HepG2 (cell line): ENCODE measurements around the gene CSNK2B. TPM values are rescaled to one million over a fixed set of nuclear protein-coding genes. Genes with fewer than 3 reads are reported as not detected.

Experiments used
- ATAC-seq: fragments of 200-7000 bp; cut with Tn5 transposase; 3 replicates; pipeline ENCODE4 v1.9.1; 2020; ENCODE audit warnings: mild to moderate bottlenecking, moderate library complexity
- BruUV-seq: library from RNA; stranded (reverse); fragments of 400-500 nt; replicated peaks from 2 replicates; lab custom pipeline; 2021; lab: Mats Ljungman, UMichigan
- CTCF ChIA-PET: fragments of 300-600 bp; formaldehyde crosslinking; extraction: SDS; loops from one replicate; lab custom pipeline; 2021; ENCODE audit warnings: low total read pairs, inconsistent platforms, low intra/inter-chr PET ratio; lab: Yijun Ruan, JAX
- POLR2A ChIA-PET: fragments of 350-600 bp; sonication (Branson Sonifier 250); formaldehyde crosslinking; loops from one replicate; lab custom pipeline; 2020; ENCODE audit warnings: antibody characterized with exemption, inconsistent platforms; lab: Yijun Ruan, JAX
- DNase-seq: peaks from one replicate; pipeline ENCODE4 v3.0.0-alpha.2; 2015; ENCODE audit warnings: low spot score
- FAIRE-seq: peaks from 3 replicates; lab custom pipeline; 2011; peaks lifted over from hg19 to GRCh38; lab: Jason Lieb, UNC
- H2AFZ ChIP-seq: one replicate; pipeline ENCODE4 v1.6.1; 2011; ENCODE audit warnings: low read length, inconsistent platforms
- H3K27ac ChIP-seq: fragments of 300-600 bp; 3 replicates; pipeline ENCODE4 v1.8.0; 2011; ENCODE audit warnings: mixed run types, mild to moderate bottlenecking, mixed read lengths, low read length, inconsistent platforms; ENCODE audit not compliant: insufficient read depth; ENCODE audit errors: extremely low read length
- H3K27me3 ChIP-seq, 2 experiments: fragments of 200-600 bp in 1 of 2; 2 replicates in 1 of 2; 3 replicates in 1 of 2; pipeline versions ENCODE4 v1.6.0 to v1.8.0; 2011; ENCODE audit warnings: low read length in 2 of 2, mild to moderate bottlenecking in 2 of 2, moderate library complexity in 2 of 2, inconsistent platforms in 1 of 2; ENCODE audit not compliant: insufficient read depth in 2 of 2, control insufficient read depth in 1 of 2
- H3K36me3 ChIP-seq, 2 experiments: fragments of 200-600 bp in 1 of 2; replicated peaks in 1 of 2; 2 replicates in 1 of 2; 3 replicates in 1 of 2; pipeline versions ENCODE4 v1.5.1 to v1.8.0; 2011; ENCODE audit warnings: low read length in 2 of 2, inconsistent platforms in 1 of 2; ENCODE audit not compliant: insufficient read depth in 2 of 2, control insufficient read depth in 1 of 2
- H3K4me1 ChIP-seq: 2 replicates; pipeline ENCODE4 v1.5.1; 2012; ENCODE audit warnings: low read length, inconsistent platforms; ENCODE audit not compliant: insufficient read depth
- H3K4me2 ChIP-seq: 2 replicates; pipeline ENCODE4 v1.6.0; 2011; ENCODE audit warnings: low read depth, low read length, inconsistent platforms
- H3K4me3 ChIP-seq, 3 experiments: fragments of 200-600 bp in 1 of 3; sonication (generic), shearing (Covaris generic) in 1 of 3; replicated peaks in 1 of 3; 2 replicates each; pipeline ENCODE4 v1.5.1; 2011 to 2016; ENCODE audit warnings: low read length in 3 of 3, inconsistent platforms in 2 of 3, low read depth in 2 of 3, mild to moderate bottlenecking in 2 of 3, control low read depth in 1 of 3, mixed read lengths in 1 of 3; ENCODE audit not compliant: insufficient read depth in 1 of 3
- H3K79me2 ChIP-seq: one replicate; pipeline ENCODE4 v1.6.1; 2011; ENCODE audit warnings: low read length, inconsistent platforms; ENCODE audit not compliant: insufficient read depth
- H3K9ac ChIP-seq: 2 replicates; pipeline ENCODE4 v1.6.0; 2011; ENCODE audit warnings: mild to moderate bottlenecking, low read depth, low read length, inconsistent platforms; ENCODE audit not compliant: insufficient read depth
- H3K9me3 ChIP-seq: 2 replicates; pipeline ENCODE4 v1.5.1; 2012; ENCODE audit warnings: mild to moderate bottlenecking, low read length
- H4K20me1 ChIP-seq: 2 replicates; pipeline ENCODE4 v1.6.0; 2011; ENCODE audit warnings: inconsistent platforms, mild to moderate bottlenecking, low read length, moderate library complexity; ENCODE audit not compliant: insufficient read depth
- AGO2 ChIP-seq: fragments of 200-400 bp; formaldehyde crosslinking; optimal IDR thresholded peaks from 2 replicates; pipeline ENCODE3; 2017; ENCODE audit warnings: mild to moderate bottlenecking, low read depth, low read length, moderate library complexity
- HNRNPH1 ChIP-seq: fragments of 200-400 bp; formaldehyde crosslinking; optimal IDR thresholded peaks from 2 replicates; pipeline ENCODE3; 2017; ENCODE audit warnings: mild to moderate bottlenecking, low read depth, low read length
- MTERF4 ChIP-seq: sonication (generic); formaldehyde crosslinking; IDR thresholded peaks from 2 replicates; pipeline ENCODE4 v1.8.0; 2023; ENCODE audit warnings: mild to moderate bottlenecking, missing genetic modification reagents
- MXD4 ChIP-seq: IDR thresholded peaks from 2 replicates; pipeline ENCODE4 v1.6.1; 2016; ENCODE audit warnings: mild to moderate bottlenecking, missing biosample characterization, missing genetic modification reagents
- RBFOX2 ChIP-seq: fragments of 200-400 bp; formaldehyde crosslinking; IDR thresholded peaks from 2 replicates; pipeline ENCODE4 v1.6.1; 2017; ENCODE audit warnings: low read depth, mild to moderate bottlenecking, low read length
- THAP9 ChIP-seq: sonication (generic); formaldehyde crosslinking; IDR thresholded peaks from 2 replicates; pipeline ENCODE4; 2020; ENCODE audit warnings: missing genetic modification reagents, mild to moderate bottlenecking, borderline replicate concordance
- ZBTB44 ChIP-seq: sonication (generic); formaldehyde crosslinking; IDR thresholded peaks from 2 replicates; pipeline ENCODE4 v1.4.0; 2020; ENCODE audit warnings: missing genetic modification reagents
- WGBS: methylation state at CpG from one replicate; pipeline ENCODE4 v1.1.6; 2017; ENCODE audit warnings: low lambda C conversion rate; 5-methylcytosine and 5-hydroxymethylcytosine counted together
- in situ Hi-C: cut with HindIII; loops from 2 replicates; pipeline ENCODE4 v1.10.0; 2017; ENCODE audit warnings: low pct_unique_long_range_greater_than_20kb; ENCODE audit not compliant: extremely low pct_ligation_motif_present
- intact Hi-C: fragments of 100-400 bp; cut with micrococcal nuclease; formaldehyde crosslinking; loops from one replicate; pipeline ENCODE4 v1.10.0; 2022; ENCODE audit not compliant: unreplicated experiment
- polyA plus RNA-seq, 8 experiments: library from polyadenylated mRNA; depleted of rRNA in 3 of 8; stranded (reverse) in 7 of 8; unstranded in 1 of 8; fragments of >200 nt; fragmentation: Illumina TruSeq in 4 of 8; extraction: Trizol in 4 of 8; gene quantifications; 2 replicates each; pipeline versions ENCODE4 v1.2.1 to v1.2.3, GENCODE V29; 2011 to 2016; ENCODE audit warnings: low read depth in 4 of 8, missing spikeins in 1 of 8, mixed read lengths in 1 of 8; ENCODE audit not compliant: insufficient read depth in 1 of 8
- total RNA-seq, 5 experiments: library from RNA; depleted of rRNA; stranded (reverse); fragments of >200 nt; fragmentation: Illumina TruSeq; extraction: Trizol; gene quantifications; 2 replicates each; pipeline ENCODE4 v1.2.3, GENCODE V29; 2016; ENCODE audit warnings: low read depth in 1 of 5

The CSNK2B gene
- total and polyA plus RNA-seq, 2 of the 13 experiments (the other 11 are each of a cell fraction or from before 2014, with no cell fraction given) = 111 to 296 TPM

GRCh38 chr6:31627690-31628287, 38.1 kb upstream of the CSNK2B start:
- ChIA-PET POLR2A (interaction anchor here (0.7 to 2.9 kb wide), 4 partner anchors 24 to 39 kb away, joined by 3 to 11 read pairs (median 4); partner anchors contain the start of genes APOM, BAG6, C6orf47 and CSNK2B), CTCF (no interaction called here)
- Histone ChIP-seq H2AFZ (no peak overlapping the region), H3K36me3 (peaks cover 73 to 99% of the 10 kb centered on the region in 2 experiments), H3K4me2 (no peak overlapping the region), H3K27ac (no peak overlapping the region), H3K9me3 (no peaks in the 10 kb centered on the region), H3K4me1 (peaks cover 2% of the 10 kb centered on the region), H4K20me1 (peaks cover 5% of the 10 kb centered on the region; the same call in 1 of the 2 replicates), H3K79me2 (peaks cover 16% of the 10 kb centered on the region), H3K4me3 (no peak overlapping the region)
- WGBS = 97% methylated on average over 19 of the region's 19 CpGs
- no peak for ATAC-seq
- no TSS peak for BruUV-seq
- intact Hi-C loops (no loop called here), in situ Hi-C loops (no loop called here)
- no peak for DNase-seq
- TF ChIP-seq MTERF4 (CRISPR knock-in tag) (0 out of 2 replicates have a peak, but pooled peaks have one; percentile 19), RBFOX2 (peak; percentile 63; the same call in 1 of the 2 replicates), AGO2 (peak; percentile 91), ZBTB44 (no peak), THAP9 (0 out of 2 replicates have a peak, but pooled peaks have one; percentile 21), MXD4 (CRISPR knock-in tag) (no peak), HNRNPH1 (no peak)
- TF ChIP-seq, all 625 proteins: peak for 4
- H3K27me3 ChIP-seq = no peaks in the 10 kb centered on the region
- H3K9ac ChIP-seq = no peak overlapping the region
- FAIRE-seq = no peak
